Ishikawa (cell line): Measurements from ENCODE around the gene PLEKHA1.

ENCODE experiments used
- CEBPB ChIP-seq: IDR thresholded peaks from 2 replicates; pipeline ENCODE4 v1.6.1; 2012
- CREB1 ChIP-seq: IDR thresholded peaks from 2 replicates; pipeline ENCODE4 v1.6.1; 2012; ENCODE audit warnings: low read depth
- EGR1 ChIP-seq: IDR thresholded peaks from 2 replicates; pipeline ENCODE4 v1.6.1; 2012
- EP300 ChIP-seq: IDR thresholded peaks from 2 replicates; pipeline ENCODE4 v1.6.1; 2012; ENCODE audit warnings: borderline replicate concordance
- FOXM1 ChIP-seq: IDR thresholded peaks from 2 replicates; pipeline ENCODE4 v1.6.1; 2012; ENCODE audit warnings: low read depth, borderline replicate concordance
- MAX ChIP-seq: IDR thresholded peaks from 2 replicates; pipeline ENCODE4 v1.6.1; 2012
- NFIC ChIP-seq: IDR thresholded peaks from 2 replicates; pipeline ENCODE4 v1.6.1; 2012
- RAD21 ChIP-seq: IDR thresholded peaks from 2 replicates; pipeline ENCODE4 v1.6.1; 2012; ENCODE audit warnings: low read depth
- TAF1 ChIP-seq: IDR thresholded peaks from 2 replicates; pipeline ENCODE4 v1.6.1; 2012; ENCODE audit warnings: low read depth, mild to moderate bottlenecking
- TCF12 ChIP-seq: IDR thresholded peaks from 2 replicates; pipeline ENCODE4 v1.6.1; 2012; ENCODE audit warnings: low read depth
- TEAD4 ChIP-seq: IDR thresholded peaks from 2 replicates; pipeline ENCODE4 v1.6.1; 2012
- USF1 ChIP-seq: IDR thresholded peaks from 2 replicates; pipeline ENCODE4 v1.6.1; 2012
- YY1 ChIP-seq: IDR thresholded peaks from 2 replicates; pipeline ENCODE4 v1.6.1; 2012; ENCODE audit warnings: low read depth
- ZBTB7A ChIP-seq: IDR thresholded peaks from 2 replicates; pipeline ENCODE4 v1.6.1; 2012; ENCODE audit warnings: low read depth
- TF ChIP-seq, protein P1 (sequence below): IDR thresholded peaks from 2 replicates; pipeline ENCODE4 v1.6.1; 2012; ENCODE audit warnings: low read depth, mild to moderate bottlenecking

Gene PLEKHA1

DNA sequence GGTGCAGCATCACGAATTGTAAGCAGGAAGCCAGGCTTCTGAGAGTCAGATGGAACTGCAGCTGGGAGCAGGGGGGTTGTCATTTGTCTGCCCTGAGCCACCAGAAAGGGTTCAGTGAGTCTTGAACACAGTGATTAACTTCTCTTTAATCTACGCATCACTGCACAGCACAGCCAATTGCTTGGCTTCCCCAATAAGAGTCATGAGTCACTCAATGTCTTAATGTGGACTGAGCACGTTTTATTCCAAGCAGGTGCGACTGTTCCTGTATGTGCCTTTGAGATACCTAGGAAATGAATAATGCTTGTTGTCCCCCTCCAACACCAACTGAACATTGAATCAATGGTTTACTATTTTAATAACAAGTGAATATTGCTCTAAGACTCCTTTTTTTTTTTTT lies 26.0 kb upstream of the PLEKHA1 start:
- TF ChIP-seq RAD21 (no peak; the same call in 1 of the 2 replicates), CREB1 (no peak), TCF12 (peak; percentile 99), ZBTB7A (0 out of 2 replicates have a peak, but pooled peaks have one; percentile 17), FOXM1 (peak; percentile 81; the same call in 1 of the 2 replicates), NFIC (peak; percentile 81), USF1 (peak; percentile 32; the same call in 1 of the 2 replicates), MAX (peak; percentile 85), EP300 (peak; percentile 92), EGR1 (no peak), TEAD4 (peak; percentile 77), CEBPB (peak; percentile 36; the same call in 1 of the 2 replicates), TAF1 (no peak)

GRCh38 chr10:122348935-122349361 lies 25.6 kb upstream of the PLEKHA1 start:
- TF ChIP-seq NFIC (no peak), USF1 (no peak), CREB1 (no peak), RAD21 (no peak), TEAD4 (no peak), EP300 (no peak), ZBTB7A (no peak), FOXM1 (no peak)
- TF ChIP-seq, protein P1, sequence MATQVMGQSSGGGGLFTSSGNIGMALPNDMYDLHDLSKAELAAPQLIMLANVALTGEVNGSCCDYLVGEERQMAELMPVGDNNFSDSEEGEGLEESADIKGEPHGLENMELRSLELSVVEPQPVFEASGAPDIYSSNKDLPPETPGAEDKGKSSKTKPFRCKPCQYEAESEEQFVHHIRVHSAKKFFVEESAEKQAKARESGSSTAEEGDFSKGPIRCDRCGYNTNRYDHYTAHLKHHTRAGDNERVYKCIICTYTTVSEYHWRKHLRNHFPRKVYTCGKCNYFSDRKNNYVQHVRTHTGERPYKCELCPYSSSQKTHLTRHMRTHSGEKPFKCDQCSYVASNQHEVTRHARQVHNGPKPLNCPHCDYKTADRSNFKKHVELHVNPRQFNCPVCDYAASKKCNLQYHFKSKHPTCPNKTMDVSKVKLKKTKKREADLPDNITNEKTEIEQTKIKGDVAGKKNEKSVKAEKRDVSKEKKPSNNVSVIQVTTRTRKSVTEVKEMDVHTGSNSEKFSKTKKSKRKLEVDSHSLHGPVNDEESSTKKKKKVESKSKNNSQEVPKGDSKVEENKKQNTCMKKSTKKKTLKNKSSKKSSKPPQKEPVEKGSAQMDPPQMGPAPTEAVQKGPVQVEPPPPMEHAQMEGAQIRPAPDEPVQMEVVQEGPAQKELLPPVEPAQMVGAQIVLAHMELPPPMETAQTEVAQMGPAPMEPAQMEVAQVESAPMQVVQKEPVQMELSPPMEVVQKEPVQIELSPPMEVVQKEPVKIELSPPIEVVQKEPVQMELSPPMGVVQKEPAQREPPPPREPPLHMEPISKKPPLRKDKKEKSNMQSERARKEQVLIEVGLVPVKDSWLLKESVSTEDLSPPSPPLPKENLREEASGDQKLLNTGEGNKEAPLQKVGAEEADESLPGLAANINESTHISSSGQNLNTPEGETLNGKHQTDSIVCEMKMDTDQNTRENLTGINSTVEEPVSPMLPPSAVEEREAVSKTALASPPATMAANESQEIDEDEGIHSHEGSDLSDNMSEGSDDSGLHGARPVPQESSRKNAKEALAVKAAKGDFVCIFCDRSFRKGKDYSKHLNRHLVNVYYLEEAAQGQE = no peak

GRCh38 chr10:122349758-122350369 lies 24.6 kb upstream of the PLEKHA1 start:
- no peak for TF ChIP-seq TEAD4
- no peak for TF ChIP-seq FOXM1
- TF ChIP-seq TCF12 = no peak
- no peak for TF ChIP-seq EP300
- no peak for TF ChIP-seq CEBPB
- no peak for TF ChIP-seq EGR1
- no peak for TF ChIP-seq TAF1
- TF ChIP-seq USF1 = no peak
- no peak for TF ChIP-seq RAD21
- no peak for TF ChIP-seq ZBTB7A
- no peak for TF ChIP-seq MAX
- TF ChIP-seq CREB1 = no peak
- TF ChIP-seq NFIC = no peak
- TF ChIP-seq, protein P1 = no peak
- TF ChIP-seq YY1 = no peak

- TF ChIP-seq RAD21 (no peak), ZBTB7A (no peak), TEAD4 (no peak), CEBPB (no peak), MAX (no peak), FOXM1 (no peak), CREB1 (no peak), NFIC (no peak), TAF1 (no peak), TCF12 (no peak), EGR1 (no peak), YY1 (no peak), USF1 (no peak), EP300 (no peak)
- TF ChIP-seq, protein P1 = no peak
Measured at GRCh38 chr10:122350893-122351292, 23.6 kb upstream of the PLEKHA1 start.
